A673 (cell line): ENCODE data around the gene IGFBP2. TPM values are rescaled to one million over a fixed set of nuclear protein-coding genes. Genes with fewer than 3 reads are reported as not detected.
A peak's percentile ranks its signal among the peaks of the same experiment; 100 is the strongest.

Source experiments
- BruUV-seq: library from RNA; stranded (reverse); fragments of 400-500 nt; replicated peaks from 2 replicates; lab custom pipeline; 2021; lab: Mats Ljungman, UMichigan
- CTCF ChIA-PET: fragments of 300-600 bp; sonication (Branson Sonifier 250); formaldehyde crosslinking; loops from one replicate; lab custom pipeline; 2022; ENCODE audit warnings: antibody characterized with exemption; lab: Charles Lee
- POLR2A ChIA-PET: fragments of 300-600 bp; sonication (Branson Sonifier 250); formaldehyde crosslinking; loops from one replicate; lab custom pipeline; 2022; ENCODE audit warnings: antibody characterized with exemption; ENCODE audit not compliant: low non-redundant PET; lab: Charles Lee
- DNase-seq: peaks from one replicate; pipeline ENCODE4 v3.0.0-alpha.2; 2015; ENCODE audit warnings: low spot score
- H3K27ac ChIP-seq: fragments of 200-600 bp; sonication (generic); 2 replicates; pipeline ENCODE4 v1.5.1; 2016; ENCODE audit warnings: mixed run types, low read depth, mild to moderate bottlenecking, mixed read lengths, antibody characterized with exemption, low read length; ENCODE audit not compliant: poor library complexity, severe bottlenecking
- H3K27me3 ChIP-seq: fragments of 200-600 bp; sonication (generic); replicated peaks from 2 replicates; pipeline ENCODE4 v1.6.1; 2017; ENCODE audit warnings: mixed run types, low read depth, mild to moderate bottlenecking, mixed read lengths, antibody characterized with exemption, low read length; ENCODE audit not compliant: insufficient read depth, poor library complexity
- H3K36me3 ChIP-seq: fragments of 200-600 bp; sonication (generic); 2 replicates; pipeline ENCODE4 v1.6.1; 2016; ENCODE audit warnings: mixed run types, mild to moderate bottlenecking, mixed read lengths, antibody characterized with exemption, low read length; ENCODE audit not compliant: insufficient read depth, poor library complexity, severe bottlenecking
- H3K4me1 ChIP-seq: fragments of 200-600 bp; sonication (generic); 2 replicates; pipeline ENCODE4 v1.6.1; 2017; ENCODE audit warnings: mixed run types, mild to moderate bottlenecking, mixed read lengths, antibody characterized with exemption, low read length; ENCODE audit not compliant: insufficient read depth, poor library complexity, severe bottlenecking
- H3K4me3 ChIP-seq: fragments of 200-600 bp; sonication (generic); 2 replicates; pipeline ENCODE4 v1.5.1; 2016; ENCODE audit warnings: low read depth, mixed run types, mild to moderate bottlenecking, mixed read lengths, low read length; ENCODE audit not compliant: poor library complexity, severe bottlenecking
- H3K9me3 ChIP-seq: fragments of 200-600 bp; sonication (generic); 2 replicates; pipeline ENCODE4 v1.6.1; 2016; ENCODE audit warnings: mixed run types, low read depth, mild to moderate bottlenecking, mixed read lengths, antibody characterized with exemption, low read length; ENCODE audit not compliant: poor library complexity, severe bottlenecking
- EZH2 ChIP-seq: fragments of 200-600 bp; sonication (generic); IDR thresholded peaks from 2 replicates; pipeline ENCODE4 v1.6.1; 2017; ENCODE audit warnings: borderline replicate concordance, low read depth, mild to moderate bottlenecking, mixed read lengths, antibody characterized with exemption, low read length; ENCODE audit not compliant: poor library complexity, severe bottlenecking
- intact Hi-C: fragments of 100-400 bp; cut with micrococcal nuclease; formaldehyde crosslinking; loops from one replicate; pipeline ENCODE4 v1.10.0; 2022; ENCODE audit not compliant: unreplicated experiment
- total RNA-seq: library from RNA; stranded (reverse); gene quantifications from 2 replicates; pipeline ENCODE4 v1.2.3, GENCODE V29; 2021
- TF ChIP-seq, protein P1 (sequence below): fragments of 300-800, 200-600 bp; sonication (generic); conservative IDR thresholded peaks from 2 replicates; pipeline ENCODE4 v1.5.1; 2017; ENCODE audit warnings: low read depth, mild to moderate bottlenecking, antibody characterized with exemption, low read length, moderate library complexity, mixed read lengths

IGFBP2 gene
- total RNA-seq, 1 experiment from 2014 or later = 614 TPM

DNA sequence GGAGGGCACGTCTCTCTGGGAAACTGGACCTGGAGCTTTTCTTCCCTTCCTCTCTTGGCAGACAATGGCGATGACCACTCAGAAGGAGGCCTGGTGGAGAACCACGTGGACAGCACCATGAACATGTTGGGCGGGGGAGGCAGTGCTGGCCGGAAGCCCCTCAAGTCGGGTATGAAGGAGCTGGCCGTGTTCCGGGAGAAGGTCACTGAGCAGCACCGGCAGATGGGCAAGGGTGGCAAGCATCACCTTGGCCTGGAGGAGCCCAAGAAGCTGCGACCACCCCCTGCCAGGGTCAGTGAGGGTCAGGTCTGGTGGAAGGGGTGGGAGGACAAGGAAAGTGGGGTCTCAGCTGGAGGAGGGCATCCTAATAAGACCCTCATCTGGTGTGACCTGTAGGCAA, 27.3 kb downstream of the IGFBP2 start:
- Histone ChIP-seq H3K4me1 (peaks cover 31% of the 10 kb centered on the region), H3K9me3 (no peaks in the 10 kb centered on the region), H3K36me3 (peaks cover 79% of the 10 kb centered on the region), H3K27ac (no peak overlapping the region), H3K27me3 (no peaks in the 10 kb centered on the region), H3K4me3 (no peak overlapping the region)
- no peak for TF ChIP-seq EZH2
- TF ChIP-seq, protein P1, sequence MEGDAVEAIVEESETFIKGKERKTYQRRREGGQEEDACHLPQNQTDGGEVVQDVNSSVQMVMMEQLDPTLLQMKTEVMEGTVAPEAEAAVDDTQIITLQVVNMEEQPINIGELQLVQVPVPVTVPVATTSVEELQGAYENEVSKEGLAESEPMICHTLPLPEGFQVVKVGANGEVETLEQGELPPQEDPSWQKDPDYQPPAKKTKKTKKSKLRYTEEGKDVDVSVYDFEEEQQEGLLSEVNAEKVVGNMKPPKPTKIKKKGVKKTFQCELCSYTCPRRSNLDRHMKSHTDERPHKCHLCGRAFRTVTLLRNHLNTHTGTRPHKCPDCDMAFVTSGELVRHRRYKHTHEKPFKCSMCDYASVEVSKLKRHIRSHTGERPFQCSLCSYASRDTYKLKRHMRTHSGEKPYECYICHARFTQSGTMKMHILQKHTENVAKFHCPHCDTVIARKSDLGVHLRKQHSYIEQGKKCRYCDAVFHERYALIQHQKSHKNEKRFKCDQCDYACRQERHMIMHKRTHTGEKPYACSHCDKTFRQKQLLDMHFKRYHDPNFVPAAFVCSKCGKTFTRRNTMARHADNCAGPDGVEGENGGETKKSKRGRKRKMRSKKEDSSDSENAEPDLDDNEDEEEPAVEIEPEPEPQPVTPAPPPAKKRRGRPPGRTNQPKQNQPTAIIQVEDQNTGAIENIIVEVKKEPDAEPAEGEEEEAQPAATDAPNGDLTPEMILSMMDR = no peak
- ChIA-PET POLR2A (no interaction called here), CTCF (no interaction called here)
- intact Hi-C loops = no loop called here
- BruUV-seq = no TSS peak
- DNase-seq = no peak

DNA sequence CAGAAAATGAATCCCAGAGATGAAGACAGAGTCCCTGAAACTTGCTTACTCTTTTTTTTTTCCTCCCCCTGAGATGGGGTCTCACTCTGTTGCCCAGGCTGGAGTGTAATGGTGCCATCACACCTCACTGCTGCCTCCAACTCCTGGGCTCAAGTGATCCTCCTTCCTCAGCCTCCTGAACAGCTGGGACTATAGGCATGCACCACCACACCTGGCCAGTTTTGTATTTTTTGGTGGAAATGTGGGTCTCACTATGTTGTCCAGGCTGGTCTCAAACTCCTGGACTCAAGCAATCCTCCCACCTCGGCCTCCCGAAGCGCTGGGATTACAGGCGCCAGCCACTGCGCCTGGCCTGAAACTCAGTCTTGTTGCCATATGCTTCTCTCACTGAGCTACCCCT, 27.8 kb downstream of the IGFBP2 start:
- Histone ChIP-seq H3K27me3 (no peaks in the 10 kb centered on the region), H3K4me3 (no peak overlapping the region), H3K9me3 (no peaks in the 10 kb centered on the region), H3K36me3 (peaks cover 79% of the 10 kb centered on the region), H3K4me1 (peaks cover 33% of the 10 kb centered on the region), H3K27ac (no peak overlapping the region)
- ChIA-PET CTCF (no interaction called here), POLR2A (no interaction called here)
- BruUV-seq = no TSS peak
- no peak for DNase-seq
- intact Hi-C loops = no loop called here
- TF ChIP-seq, protein P1 = no peak
- no peak for TF ChIP-seq EZH2

DNA sequence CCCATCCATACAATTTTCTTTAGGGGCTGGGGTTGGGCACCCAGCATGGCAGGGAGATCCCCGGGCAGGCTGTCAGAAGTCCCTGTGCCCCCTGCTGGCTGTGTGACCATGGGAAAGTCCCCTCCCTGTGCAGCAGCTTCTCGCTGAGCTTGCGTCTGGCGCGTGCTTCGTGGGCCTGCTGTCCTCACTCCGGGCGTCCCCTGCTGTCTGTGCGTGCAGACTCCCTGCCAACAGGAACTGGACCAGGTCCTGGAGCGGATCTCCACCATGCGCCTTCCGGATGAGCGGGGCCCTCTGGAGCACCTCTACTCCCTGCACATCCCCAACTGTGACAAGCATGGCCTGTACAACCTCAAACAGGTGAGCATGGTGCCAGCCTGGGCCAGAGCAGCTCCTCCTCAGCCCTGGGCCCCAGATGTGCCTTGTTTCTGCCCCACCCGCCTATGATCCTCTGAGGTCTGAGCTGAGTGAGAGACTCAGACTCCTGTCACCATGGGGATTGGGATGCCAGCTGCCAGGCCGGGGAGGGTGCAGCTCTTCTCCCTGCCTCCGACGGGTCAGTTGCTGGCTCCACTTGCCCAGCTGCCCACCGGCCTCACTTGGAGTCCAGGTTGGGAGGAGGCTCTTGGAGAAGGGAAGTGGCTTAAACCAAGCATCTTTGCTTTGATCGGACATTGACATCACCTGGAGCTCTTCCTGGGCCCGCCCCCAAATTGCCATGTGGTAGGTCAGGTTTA, 28.6 kb downstream of the IGFBP2 start:
- ChIA-PET POLR2A (no interaction called here), CTCF (interaction anchor here (0.9 kb wide), 1 partner anchor 143 kb away, joined by 4 read pairs; no protein-coding TSS in a partner anchor)
- peaks cover 25% of the 10 kb centered on the region for H3K4me1 ChIP-seq
- no peaks in the 10 kb centered on the region for H3K27me3 ChIP-seq
- TF ChIP-seq EZH2 = no peak
- TF ChIP-seq, protein P1 = peak; percentile 36
- intact Hi-C loops = no loop called here
- no peaks in the 10 kb centered on the region for H3K9me3 ChIP-seq
- no peak overlapping the region for H3K4me3 ChIP-seq
- H3K36me3 ChIP-seq = peaks cover 71% of the 10 kb centered on the region
- no peak overlapping the region for H3K27ac ChIP-seq
- no TSS peak for BruUV-seq
- DNase-seq = peak; percentile 33
